Stimulated activated CD4-positive, alpha-beta T cell treated with anti-CD3 and anti-CD28 coated beads, Interleukin-2, amount 100 ng/mL, for 24 hours (primary cell): Measurements from ENCODE around the gene SMC5.
"Not testable (repeated sequence)": the region's sequence is repeated elsewhere in the genome, so short reads cannot be mapped to it uniquely, and the experiment has no call there.

Source experiments
- DNase-seq, 2 donors: peaks; one replicate each; pipeline ENCODE4 v3.0.0-alpha.2; 2020

The SMC5 gene

GRCh38 chr9:70278305-70278704 is 19.5 kb downstream of the SMC5 start:
- no peak for DNase-seq

DNA sequence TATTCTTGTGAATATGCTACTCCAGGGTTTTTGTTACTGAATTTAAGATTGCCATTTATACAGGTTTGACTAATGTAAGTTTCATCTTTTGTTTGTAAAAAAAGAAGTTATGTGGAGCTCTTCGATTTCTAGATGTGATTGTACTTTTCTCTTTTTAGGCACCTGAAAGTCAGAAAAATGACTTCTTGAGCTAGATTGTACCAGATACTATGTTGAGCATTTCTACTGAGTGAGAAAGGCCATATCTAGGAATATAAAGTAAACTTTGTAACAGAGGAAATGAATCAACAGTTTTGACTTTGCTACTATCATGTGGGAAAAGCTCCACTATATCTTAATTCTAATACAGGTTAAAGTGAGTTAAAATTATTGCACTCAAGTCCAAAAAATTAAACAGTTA is 25.1 kb downstream of the SMC5 start:
- no peak for DNase-seq

GRCh38 chr9:70285246-70285645 is 26.5 kb downstream of the SMC5 start:
- no peak for DNase-seq

GRCh38 chr9:70285981-70286598 is 27.3 kb downstream of the SMC5 start:
- no peak for DNase-seq

- DNase-seq, result no peak
Measured at GRCh38 chr9:70290626-70291025, 31.8 kb downstream of the SMC5 start.

- no peak for DNase-seq
Measured at GRCh38 chr9:70291446-70291845, 32.7 kb downstream of the SMC5 start.

- DNase-seq, result no peak
Measured at GRCh38 chr9:70292253-70292652, 33.5 kb downstream of the SMC5 start.

DNA sequence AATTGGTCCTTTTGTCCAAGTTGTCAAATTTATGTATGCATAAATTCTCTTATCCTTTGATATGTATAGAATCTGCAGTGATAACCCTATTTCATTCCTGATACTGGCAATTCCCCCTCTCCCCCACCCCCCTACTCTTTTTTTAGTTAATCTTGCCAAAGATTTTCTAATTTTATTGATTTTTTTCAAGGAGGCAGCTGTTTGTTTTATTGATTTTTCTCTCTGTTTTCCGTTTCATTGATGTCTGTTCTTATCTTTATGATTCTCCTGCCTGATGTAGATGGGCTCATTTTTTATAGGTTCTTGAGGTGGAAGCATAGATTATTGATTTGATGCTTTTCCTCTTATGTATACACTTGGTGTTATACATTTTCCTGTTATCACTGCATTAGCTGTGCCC is 34.4 kb downstream of the SMC5 start:
- DNase-seq, result no peak

- DNase-seq, result no peak
Measured at GRCh38 chr9:70297141-70297540, 38.4 kb downstream of the SMC5 start.

DNA sequence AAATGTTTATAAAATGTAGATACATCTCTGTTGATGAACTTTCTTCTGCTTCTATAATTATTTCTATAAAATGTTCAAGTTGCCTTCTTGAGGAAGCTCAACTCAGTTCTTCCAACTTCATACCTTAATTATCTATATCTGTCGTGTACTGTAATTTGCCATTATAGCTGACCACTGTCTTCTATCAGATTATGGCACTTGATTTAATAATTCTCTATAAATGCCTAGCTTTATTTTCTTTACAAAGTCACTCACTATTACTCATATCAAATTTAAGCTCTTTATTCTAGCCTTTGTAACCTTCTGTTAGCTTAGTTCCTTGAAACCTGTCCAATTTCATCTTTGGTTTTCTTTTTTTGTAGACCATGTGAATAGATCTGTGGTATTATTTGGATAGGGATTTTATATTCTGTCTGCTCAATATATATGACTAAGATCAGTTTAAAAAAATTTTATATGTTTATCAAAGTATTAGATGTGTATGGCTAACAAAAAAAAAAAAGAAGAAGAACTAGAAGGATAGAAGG is 39.5 kb downstream of the SMC5 start:
- DNase-seq, result no peak

DNA sequence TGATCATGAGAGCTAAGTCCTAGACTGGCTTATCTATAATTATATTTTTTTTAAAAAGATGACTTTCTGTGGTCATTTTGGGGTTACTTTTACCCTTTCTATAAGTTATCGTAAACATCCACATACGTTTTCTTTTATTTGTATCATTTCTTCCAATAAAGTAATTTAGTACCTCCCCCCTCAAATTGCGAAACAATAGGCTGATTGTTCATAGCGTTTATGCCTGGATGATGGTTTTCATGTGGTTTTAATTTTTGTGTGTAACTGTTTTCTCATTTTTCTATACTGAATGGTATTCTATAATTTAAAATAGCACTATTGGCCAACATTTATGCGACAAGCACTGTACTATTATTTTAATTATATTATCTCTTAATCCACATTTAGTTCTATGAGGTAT is 44.5 kb downstream of the SMC5 start:
- DNase-seq, result no peak

DNA sequence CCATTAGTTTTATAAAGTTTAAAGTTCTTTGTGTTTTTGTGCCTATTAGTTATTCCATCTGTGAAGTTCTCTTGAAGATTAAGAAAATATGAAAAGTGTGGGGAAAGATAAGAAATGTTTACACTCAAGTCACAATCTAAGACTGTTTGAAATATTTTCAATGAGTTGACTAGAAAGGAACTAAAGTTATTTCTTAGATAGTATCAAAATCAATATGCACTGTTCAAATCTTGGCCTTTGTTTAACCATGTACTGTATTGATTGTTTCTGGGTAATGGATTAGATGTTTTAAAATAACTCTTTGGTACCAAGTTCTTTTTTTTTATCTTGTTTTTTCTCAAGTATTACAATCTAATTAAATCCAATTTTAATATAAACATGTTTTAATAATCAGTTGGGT is 46.0 kb downstream of the SMC5 start:
- DNase-seq, result no peak

GRCh38 chr9:70315389-70315788 is 56.6 kb downstream of the SMC5 start:
- no peak for DNase-seq

GRCh38 chr9:70318002-70318401 is 59.2 kb downstream of the SMC5 start:
- DNase-seq, result no peak

DNA sequence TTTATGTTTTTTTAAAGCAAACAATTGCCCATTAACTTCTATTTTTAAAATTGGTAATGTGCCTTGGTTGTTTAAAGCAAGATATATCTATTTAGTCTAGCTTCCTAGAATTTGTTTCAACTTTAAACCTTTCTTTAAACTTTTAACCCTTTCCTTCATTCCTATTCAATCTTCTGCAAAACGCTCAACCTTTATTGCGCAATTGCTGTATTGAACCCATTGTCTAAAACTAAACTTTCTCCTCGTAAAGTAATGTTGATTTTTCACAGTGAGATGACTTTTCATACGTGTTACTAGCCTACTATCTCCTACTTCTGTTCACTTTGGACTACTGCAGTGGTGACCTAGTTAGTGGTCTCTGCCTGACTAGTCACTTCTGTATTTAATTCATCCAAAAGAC is 63.3 kb downstream of the SMC5 start:
- DNase-seq, result no peak

- DNase-seq, result no peak
Measured at GRCh38 chr9:70324963-70325362, 66.2 kb downstream of the SMC5 start.

GRCh38 chr9:70328625-70329024 is 69.8 kb downstream of the SMC5 start:
- not testable (repeated sequence) for DNase-seq

DNA sequence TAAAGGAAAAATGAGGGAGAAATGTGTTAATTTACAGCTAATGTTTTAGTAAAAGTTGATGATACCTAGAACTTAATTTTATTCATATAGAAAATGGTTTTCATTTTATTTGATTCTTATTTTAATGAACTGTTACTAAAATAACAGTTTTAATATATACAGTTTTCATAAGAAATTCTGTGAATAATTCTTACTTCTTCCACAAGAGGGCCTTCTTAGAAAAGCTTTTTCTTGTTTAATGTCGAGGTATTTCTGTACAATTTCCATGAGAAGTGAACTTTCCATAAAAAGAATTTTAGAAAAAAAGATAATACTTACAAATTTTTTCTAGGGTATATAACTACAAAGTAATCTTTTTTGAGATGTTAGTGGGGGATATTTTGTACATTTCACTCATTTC is 81.8 kb downstream of the SMC5 start:
- no peak for DNase-seq

GRCh38 chr9:70347046-70347445 is 88.3 kb downstream of the SMC5 start:
- no peak for DNase-seq

DNA sequence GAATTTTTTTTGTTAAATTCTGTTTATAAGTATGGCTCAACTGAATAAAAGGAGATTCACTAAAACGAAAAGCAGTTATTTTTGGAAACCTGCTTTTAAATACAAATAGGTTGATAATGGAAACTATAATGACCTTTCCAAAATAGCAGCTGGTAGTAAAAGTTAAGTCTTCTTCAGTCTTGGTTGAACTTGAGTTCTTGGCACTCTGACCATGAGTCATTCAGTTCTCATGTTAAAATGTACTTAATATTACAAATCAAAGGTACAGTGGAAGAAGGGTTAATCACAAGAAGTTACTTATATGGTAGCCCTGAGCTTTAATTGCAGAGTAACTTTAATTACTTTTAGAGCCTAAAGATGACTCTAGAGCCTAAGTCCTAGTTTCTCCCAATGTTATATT is 93.6 kb downstream of the SMC5 start:
- no peak for DNase-seq

DNA sequence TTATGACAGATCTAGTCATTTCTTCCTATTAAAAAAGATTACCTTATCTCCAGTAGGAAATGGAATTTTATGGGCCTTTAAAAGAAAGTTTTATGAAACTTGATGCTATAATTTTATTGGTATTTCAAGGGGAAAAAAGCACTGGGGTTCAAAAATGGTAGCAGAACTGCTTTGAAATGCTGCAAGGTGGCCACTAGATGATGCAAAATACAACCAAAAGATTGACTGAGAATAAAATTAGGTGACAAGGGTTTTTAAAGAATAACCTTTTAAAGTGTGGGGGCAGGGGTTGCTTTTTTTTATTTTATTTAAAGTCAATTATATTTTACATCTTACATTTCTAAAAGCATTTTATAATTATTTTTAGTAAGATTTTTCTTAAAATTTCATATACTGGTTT is 94.0 kb downstream of the SMC5 start:
- no peak for DNase-seq

- DNase-seq, result no peak
Measured at GRCh38 chr9:70355801-70356200, 97.0 kb downstream of the SMC5 start.

DNA sequence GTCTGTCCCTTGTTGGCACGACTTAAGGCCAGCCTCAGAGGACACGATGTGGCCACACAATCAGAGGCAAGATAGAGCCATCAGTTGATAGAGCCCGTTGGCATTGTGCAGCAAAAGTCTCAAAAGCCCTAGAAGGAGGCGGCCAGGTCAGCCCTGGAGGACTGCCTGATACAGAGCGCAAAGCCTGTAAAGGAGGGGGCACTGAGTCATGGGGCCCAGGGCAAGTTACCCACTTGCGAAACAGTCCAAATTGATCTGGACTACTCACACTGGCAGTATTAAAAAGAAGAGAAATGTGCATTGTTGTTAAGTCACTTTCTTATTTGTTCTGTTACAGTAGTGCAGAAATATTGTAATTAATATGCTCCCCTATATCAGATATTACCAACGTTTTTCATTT is 104.2 kb downstream of the SMC5 start:
- no peak for DNase-seq

GRCh38 chr9:70363760-70364159 is 105.0 kb downstream of the SMC5 start:
- DNase-seq, result no peak

DNA sequence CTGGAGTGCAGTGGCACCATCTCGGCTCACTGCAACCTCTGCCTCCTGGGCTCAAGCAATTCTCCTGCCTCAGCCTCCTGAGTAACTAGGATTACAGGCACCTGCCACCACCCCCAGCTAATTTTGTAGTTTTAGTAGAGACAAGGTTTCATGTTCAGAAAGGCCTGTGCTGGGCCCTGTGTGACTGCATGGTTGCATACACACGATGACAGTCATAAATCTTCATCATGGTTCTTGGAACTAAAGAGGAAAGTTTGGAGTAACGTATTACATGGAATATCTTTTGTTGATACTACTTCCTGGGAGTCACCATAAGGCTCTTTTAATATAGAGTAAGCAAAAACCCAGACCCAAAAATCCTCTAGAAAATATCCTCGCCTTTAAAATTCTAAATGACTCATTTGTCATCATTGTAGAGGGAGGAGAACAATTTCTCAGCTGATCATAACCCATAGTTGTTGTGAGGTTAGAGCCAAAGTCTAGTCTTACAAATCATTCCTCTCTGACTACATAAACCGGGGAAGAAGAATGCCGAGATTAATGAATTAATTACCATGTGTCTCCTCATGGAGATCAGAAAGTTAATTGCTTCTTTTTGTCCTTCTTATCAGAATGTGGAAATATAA is 108.6 kb downstream of the SMC5 start:
- no peak for DNase-seq
